SW 1271 (cell line): ENCODE results near the gene FCHSD2.
"Not testable (repeated sequence)": the region's sequence is repeated elsewhere in the genome, so short reads cannot be mapped to it uniquely, and the experiment has no call there.

ENCODE experiments used
- DNase-seq, 2 experiments: peaks; one replicate each; lab custom pipeline; 2025; lab: John Stamatoyannopoulos, UW

Gene FCHSD2

GRCh38 chr11:72871119-72871518, 271.0 kb downstream of the FCHSD2 start:
- DNase-seq: no peak

GRCh38 chr11:72869831-72870230, 272.3 kb downstream of the FCHSD2 start:
- no peak for DNase-seq

GRCh38 chr11:72867970-72868369, 274.1 kb downstream of the FCHSD2 start:
- DNase-seq: no peak

GRCh38 chr11:72864702-72865655, 277.1 kb downstream of the FCHSD2 start:
- no peak for DNase-seq

DNA sequence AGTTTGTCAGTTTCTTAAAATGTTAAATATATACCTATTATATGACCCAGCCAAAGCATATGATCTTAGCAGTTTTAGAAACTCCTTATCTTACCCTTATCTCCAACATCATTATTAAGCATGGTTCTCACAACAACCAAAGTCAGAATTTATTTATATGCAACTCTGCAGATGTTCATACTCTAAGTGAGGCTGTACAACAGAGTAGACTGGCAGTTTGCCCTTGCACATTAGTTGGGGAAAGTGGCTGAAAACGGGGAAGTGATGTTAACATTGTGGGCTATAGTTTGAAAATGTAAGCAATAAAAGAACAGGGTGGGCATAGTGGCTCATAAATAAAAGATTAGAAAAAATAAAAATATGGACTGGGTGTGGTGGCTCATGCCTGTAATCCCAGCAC, 278.2 kb downstream of the FCHSD2 start:
- DNase-seq: no peak

DNA sequence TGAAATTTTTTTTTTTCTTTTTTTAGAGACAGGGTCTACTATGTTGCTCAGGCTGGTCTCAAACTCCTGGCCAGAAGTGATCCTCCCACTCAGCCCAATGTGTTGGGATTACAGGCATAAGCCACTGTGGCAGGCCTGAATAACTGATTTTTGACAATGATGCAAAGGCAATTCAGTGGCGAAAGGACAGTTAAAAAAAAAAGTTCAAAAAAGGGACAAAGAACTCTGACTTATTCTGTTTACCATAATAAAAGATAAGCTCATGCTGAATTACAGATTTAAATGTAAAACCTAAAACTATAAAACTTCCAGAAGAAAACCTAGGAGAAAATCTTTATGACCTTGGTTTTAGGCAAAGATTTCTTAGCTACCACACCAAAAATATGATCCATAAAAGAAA, 279.0 kb downstream of the FCHSD2 start:
- no peak for DNase-seq

- DNase-seq: no peak
Observed at GRCh38 chr11:72860592-72860991, 281.5 kb downstream of the FCHSD2 start.

- DNase-seq: no peak
Observed at GRCh38 chr11:72860010-72860409, 282.1 kb downstream of the FCHSD2 start.

GRCh38 chr11:72859126-72859525, 283.0 kb downstream of the FCHSD2 start:
- no peak for DNase-seq

GRCh38 chr11:72858267-72858666, 283.9 kb downstream of the FCHSD2 start:
- DNase-seq: not testable (repeated sequence)

- DNase-seq: no peak
Observed at GRCh38 chr11:72856551-72857345, 285.4 kb downstream of the FCHSD2 start.

- no peak for DNase-seq
Observed at GRCh38 chr11:72856065-72856464, 286.1 kb downstream of the FCHSD2 start.

DNA sequence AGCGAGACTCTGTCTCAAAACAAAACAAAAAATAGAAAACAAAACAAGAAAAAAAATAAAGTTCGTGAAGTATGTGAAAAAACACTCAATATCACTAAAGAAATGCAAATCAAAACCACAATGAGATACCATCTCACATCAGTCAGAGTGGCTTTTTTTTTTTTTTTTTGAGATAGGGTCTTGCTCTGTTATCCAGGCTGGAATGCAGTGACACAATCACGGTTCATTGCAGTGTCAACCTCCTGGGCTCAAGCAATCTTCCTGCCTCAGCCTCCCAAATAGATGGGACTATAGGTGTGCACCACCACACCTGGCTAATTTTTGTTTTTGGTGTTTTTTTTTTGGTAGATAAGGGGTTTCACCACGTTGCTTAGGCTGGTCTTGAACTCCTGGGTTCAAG, 290.4 kb downstream of the FCHSD2 start:
- DNase-seq: no peak

DNA sequence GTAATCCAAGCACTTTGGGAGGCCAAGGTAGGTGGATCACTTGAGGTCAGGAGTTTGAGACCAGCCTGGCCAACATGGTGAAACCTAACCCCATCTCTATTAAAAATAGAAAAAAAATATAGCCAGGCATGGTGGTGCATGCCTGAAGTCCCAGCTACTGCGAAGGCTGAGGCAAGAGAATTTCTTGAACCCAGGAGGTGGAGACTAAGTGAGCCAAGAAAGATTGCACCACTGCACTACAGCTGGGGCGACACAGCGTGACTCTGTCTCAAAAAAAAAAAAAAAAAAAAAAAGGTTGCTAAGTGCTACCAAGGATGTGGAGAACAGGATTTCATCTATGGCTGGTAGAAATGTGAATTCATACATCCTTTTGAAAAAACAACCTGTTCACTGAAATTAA, 291.3 kb downstream of the FCHSD2 start:
- DNase-seq: no peak

GRCh38 chr11:72848846-72849466, 293.2 kb downstream of the FCHSD2 start:
- DNase-seq: peak in 1 of 2 experiments; percentile 18

DNA sequence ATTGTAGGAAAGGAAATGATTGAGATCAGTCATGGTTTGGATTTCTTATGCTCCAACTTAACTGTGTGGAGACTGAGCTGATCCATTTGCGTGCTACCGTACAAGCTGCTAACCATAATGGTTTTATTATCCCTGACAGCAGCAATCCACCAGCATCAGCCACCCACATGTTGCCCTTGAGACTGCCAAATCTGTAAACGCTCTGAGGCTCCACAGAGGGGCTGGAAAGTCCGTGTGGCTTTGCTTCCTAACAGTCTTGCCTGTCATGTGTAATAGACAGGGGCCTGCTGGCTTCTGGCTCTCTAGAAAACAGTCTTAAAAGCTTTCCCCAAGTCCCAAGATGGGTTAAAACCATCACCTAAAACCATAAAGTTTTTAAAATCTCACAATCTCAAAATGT, 297.8 kb downstream of the FCHSD2 start:
- DNase-seq: no peak

DNA sequence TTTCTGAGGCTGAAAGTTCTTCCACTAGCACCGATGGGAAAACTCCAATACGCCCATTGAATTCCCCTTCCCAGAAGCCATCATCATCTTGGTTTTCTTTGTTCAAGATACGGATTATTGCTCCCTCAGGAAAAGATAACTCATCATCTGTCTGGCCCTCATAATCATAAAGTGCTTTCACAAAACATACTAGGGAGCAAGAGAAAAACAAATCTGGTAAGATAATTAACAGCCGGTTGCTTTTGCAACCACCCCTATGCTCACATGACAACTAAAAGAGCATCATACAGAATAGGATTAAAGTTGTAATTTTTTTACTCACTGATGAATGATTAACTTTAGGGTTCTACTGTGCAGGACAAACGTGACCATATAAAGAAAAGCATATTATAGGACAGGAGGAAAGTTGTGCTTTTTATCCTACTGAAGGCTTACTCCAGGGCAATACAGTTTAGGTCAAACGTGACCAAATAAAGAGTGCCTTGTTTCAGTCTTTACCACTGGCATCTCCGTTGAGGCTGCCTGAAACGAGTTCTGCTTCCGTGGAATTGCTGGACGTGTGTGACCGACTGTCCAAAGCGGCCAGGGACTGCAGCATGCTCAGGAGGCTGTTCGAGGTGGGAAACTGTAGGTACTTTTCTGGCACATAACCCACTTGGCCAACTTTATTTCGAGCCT, 299.3 kb downstream of the FCHSD2 start:
- no peak for DNase-seq

- DNase-seq: no peak
Observed at GRCh38 chr11:72842126-72842525, 300.0 kb downstream of the FCHSD2 start.

GRCh38 chr11:72841397-72841796, 300.7 kb downstream of the FCHSD2 start:
- no peak for DNase-seq

GRCh38 chr11:72840780-72841179, 301.3 kb downstream of the FCHSD2 start:
- no peak for DNase-seq

DNA sequence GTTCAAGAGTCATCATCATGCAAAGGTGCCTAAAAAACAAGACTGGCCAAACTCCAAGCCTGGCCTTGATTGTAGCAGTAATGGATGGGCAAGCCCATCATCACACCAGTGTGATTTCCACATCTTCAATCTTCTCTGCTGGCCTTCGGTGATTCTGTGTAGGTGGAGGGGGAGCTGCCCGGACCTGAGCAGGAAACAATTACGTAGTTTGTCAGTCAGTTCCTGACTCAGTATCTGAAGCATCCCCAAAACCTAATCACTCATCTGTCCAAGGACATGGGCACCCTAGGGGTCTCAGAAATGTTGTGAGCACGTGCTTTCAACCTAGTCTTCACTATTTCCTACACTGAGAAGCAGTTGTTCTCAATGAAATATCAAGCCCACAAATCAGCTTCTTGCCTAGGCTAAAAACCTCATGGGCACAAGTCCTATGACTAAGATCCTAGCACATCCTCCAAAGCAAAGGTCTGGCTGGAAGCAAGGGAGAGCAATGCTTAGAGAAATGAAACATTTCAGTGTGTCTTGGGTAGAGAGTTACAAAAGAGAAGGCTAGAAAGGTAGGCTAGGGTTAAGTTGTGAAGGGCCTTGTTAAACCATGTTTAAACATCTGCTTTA, 303.3 kb downstream of the FCHSD2 start:
- no peak for DNase-seq

GRCh38 chr11:72836111-72836510, 306.0 kb downstream of the FCHSD2 start:
- DNase-seq: no peak
